Measurements from ENCODE around the gene GUCY2D.
A peak's percentile ranks its signal among the peaks of the same experiment; 100 is the strongest.
"Not testable (repeated sequence)": the region's sequence is repeated elsewhere in the genome, so short reads cannot be mapped to it uniquely, and the experiment has no call there.

Gene GUCY2D

DNA sequence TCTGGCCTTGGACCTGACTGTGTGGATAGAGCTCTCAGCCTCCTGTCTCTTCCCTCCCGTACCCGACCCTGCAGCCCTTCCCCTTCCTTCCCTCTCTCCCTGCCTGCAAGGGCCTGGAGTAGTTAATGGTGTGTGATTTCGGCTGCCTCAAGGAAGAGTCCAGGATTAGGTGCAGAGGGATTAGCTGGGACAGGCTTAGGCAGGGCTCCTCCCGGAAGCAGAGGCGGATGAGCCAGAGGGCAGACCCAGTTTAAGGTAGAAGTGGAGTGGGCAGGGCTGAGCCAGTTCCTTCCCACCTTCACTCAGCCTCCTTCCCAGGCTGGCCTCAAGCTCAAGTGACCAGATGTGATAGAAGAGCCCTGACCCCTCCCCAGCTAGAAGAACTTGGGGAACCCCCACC, 16.8 kb downstream of the GUCY2D start:
- no peak for DNase-seq

DNA sequence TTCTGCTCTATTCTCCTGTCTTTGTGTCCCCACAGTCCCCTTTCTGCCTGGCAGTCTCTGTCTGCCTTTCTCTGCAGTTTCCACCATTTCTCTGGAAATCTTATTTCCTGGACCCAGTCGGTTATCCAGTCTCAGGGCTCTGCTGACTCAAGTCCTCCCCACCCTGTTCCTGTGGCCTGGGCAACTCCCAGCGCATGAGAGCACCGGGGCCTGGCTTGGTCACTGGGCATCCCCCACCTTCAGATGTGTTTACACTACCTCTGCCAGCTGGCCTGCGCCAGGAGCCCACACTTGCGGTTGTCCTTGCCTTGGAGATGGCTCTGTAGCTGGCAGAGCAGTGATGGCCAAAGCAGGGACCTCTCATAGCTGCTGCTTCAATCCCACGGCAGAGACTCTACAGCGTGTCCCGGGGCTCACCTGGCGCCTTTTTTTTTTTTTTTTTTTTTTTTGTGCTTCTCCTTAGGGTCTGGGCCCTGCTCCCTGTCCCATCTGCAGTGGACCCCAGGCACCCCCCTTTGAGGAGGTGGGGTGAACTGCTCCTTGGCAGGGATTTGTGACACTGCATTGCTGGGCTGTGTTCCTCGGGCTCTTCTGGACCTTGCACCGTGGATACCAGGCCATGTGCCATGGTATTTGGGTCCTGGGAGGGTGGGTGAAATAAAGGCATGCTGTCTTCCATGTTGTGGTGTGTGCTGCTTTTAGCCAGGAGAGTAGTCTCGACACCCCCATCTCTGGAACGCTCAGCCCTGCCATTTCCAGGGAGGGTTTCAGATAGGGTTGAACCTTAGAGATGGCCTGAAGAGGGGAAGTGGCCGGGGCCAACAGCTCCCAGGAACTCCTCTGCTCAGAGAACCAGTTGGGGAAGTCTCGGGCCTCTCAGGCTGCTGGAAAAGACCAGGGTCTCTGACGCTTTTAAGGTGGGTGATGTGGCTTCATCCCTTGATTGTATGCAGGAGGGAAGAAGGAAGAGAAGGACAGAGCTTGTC, 17.5 kb downstream of the GUCY2D start:
- no peak for DNase-seq

DNA sequence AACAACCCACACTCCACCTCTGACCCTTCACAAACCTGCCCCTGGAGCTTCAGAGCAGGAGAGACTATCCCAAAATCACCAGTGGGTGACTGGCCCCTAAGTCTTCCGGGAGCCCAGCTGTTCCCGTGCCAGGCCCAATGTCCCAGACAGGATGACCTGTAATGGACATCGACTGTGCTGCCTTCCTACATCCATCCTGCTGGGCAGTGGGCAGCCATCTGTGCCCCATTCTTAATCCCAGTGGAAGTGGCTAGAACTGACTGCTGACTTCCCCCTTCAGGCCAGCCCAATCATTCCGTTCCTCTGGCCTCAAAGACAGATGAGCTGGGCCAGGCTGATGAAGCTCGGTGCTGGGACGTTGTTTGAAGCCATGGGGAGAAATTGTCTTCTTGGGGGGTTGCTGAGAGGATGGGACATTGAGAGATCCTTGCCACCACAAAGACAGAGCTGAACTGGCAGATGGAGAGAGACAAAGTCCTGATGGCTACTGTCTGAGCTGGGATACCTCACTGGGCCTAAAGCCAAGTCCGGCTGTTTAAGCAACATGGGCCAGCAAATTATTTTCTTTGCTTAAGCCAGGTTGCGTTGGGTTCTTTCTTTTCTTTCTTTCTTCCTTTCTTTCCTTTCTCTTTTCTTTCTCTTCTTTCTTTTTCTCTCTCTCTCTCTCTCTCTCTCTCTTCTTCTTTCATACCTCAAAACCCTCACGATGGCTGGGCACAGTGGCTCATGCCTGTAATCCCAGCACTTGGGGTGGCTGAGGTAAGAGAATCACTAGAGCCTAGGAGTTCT, 18.6 kb downstream of the GUCY2D start:
- no peak for DNase-seq

DNA sequence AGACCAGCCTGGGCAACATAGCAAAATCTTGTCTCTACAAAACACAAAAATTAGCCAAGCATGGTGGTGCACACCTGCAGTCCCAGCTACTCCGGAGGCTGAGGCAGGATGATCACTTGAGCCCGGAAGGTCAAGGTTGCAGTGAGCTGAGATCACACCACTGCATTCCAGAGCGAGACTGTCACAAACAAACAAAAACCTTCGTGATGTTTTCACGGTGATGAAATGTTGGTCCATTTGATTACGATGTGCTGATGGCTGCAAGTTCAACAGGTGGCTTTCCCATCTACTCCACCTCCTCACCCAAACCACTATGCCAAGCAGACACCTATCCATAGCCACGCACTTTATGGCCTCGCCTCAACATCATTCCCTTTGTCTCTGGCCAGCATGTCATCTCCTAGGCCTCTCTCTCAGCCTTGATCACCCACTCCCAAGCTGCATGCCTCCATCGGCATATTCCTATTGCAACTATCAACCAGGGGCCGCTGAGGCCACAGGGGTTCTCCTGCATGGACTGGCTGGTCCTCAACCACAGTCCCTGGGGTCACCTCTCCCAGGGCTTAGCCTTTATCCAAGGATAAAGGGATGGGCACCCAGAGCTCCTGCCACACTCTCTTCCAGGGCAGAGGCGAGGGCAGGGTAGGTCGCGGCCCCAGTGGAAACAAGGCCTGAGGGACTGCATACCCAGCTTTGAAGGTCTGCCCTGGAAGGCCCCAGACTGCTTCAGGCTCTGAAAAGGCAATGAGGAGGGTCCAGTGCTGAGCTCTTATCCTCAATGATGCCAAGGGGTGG, 19.3 kb downstream of the GUCY2D start:
- no peak for DNase-seq

DNA sequence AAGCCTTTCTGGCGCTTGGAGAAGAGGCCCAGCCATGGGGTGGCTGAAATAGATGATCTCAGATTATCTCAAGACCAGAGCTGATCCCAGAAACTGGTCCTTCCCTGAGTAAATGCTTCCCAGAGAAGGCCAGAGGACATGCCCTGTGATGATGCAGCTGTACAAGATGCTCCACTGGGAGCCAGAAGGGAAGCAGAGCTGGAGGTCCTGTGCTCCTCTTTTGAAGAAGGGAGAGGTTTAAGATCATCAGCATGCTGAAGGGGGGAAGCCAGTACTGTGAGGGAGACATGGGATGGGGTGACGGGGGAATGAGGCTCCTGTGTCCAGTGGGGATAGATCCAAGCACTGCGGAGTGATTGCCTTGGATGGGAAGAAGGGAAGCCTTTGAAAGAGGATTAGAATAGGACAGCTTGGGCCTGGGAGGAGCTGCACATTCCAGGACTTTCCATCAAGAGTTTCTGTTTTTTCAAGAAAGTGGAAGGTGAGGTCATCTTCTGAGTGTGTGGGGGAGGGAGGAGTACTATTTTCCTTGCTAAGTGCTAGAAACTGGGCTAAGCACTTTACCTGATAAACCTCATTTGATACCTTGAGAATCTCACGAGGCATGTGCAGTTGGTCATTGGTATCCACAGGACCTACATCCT, 20.1 kb downstream of the GUCY2D start:
- no peak for DNase-seq

DNA sequence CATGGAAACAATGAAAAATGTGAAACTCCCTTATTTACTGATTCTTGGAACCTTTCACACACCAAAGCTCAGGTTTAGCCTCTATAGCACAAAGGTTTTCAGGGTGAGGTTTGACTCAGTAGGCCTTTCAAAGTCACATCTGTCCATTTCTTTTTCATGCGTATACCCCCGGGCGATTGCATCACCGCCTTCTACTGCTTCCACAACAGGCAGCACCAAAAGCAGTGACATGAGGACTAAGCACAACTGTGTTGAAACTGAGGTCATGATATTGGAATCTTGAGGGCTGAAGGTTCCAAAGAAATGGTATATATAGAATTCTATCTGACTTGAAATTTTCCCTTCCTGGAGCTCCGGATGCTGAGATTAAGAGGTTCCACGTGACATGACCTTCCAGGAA, 21.7 kb downstream of the GUCY2D start:
- not testable (repeated sequence) for DNase-seq

DNA sequence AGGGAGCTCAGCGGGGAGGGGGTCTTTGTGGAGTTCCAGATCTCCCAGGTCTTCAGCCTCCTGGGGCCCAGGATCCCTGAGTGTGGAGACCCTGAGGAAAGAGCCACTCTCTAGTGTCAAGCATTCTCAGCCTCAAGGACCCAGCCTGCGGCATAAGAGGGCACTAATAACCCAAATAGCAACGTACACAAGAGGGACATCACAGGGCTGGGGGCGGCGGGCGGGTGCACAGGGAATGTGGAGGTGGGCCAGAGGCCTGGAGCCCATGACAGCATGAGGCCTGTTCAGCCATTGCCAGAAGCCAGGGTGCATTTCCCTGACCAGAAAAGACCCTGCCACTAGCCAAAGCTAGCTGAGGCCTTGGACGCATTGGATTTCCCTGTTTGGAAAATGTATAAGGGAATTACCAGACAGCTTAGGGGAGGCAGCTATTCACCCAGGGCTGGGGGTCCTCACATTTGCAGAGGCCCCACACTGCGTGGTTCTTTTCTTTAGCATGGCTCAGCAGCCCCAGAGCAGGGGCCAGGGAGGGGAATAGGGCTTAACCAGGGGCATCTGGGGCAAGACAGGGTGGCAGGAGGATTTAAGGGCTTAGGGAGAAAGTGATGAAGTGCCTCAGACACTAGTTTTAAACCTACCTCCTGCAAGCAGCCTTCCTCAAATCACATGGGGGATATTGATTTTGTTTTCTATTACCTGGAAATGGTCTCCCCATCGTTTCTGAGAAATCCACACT, 22.9 kb downstream of the GUCY2D start:
- DNase-seq = no peak

DNA sequence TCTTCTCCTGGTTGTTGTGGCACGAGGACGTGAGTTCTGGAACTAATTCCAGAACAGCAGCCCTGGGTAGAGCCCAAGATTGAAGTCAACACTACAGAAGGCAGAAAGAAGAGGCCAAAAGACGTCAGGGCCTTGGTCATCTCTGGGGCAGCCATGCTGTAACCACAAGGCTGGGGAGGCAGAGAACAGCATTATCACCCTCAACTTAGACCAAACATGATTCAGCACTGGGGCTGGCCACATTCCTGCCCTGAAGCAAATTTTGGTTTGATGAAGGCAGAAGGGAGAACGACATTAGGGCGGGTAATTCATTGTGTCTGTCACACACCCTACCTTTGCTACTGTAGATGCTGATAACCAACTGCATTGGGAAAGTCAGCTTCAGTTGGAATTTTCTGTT, 26.7 kb downstream of the GUCY2D start:
- DNase-seq = no peak

DNA sequence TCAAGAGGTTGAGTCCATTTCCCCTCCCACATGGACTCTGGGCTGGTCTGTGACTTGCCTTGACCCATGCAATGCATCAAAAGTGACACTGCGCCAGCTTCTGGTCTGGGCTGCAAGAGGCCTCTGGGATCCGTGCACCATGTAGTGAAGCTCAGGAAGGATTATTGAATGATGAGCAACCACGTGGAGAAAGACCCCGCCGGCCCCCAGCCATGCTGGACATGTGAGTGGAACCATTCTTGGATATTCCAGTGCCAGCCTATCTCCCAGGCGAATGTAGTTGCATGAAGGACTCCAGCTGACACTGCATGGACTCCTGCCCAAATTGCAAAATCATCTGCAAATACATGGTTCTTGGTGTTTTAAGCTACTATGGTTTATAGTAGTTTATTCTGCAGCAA, 28.8 kb downstream of the GUCY2D start:
- DNase-seq = no peak

DNA sequence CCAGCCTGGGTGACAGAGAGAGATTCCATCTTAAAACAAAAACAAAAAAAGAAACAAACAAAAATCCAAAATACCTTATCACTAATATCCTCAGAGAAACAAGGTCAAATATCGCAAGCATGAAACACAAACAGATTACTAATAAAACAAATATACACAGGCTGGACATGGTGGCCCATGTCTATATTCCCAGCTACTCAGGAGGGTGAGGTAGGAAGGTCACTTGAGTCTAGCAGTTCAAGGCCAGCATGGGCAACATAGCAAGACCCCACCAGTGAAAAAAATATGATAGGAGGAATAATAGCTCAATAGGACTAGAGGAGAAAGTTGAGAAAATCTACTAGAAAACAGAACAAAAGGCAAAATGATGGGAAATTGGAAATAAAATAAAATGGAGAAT, 29.5 kb downstream of the GUCY2D start:
- DNase-seq = no peak

DNA sequence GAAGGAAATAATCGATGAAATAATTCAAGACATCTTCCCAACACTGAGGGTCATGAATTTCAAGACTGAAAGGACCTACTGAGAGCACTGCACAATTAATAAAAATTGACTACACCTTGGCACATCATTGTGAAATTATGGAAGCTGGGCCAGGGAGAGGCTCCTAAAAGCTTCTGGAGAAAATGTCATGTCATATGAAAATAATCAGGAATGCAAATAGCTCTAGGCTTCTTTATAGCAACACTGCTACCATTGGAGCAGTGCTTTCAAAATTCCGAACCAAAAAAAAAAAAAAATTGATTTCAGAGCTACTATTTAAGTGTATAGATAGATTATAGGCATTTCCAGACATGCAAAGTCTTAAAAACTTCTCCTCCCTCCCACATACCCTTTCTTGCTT, 30.0 kb downstream of the GUCY2D start:
- DNase-seq = no peak

DNA sequence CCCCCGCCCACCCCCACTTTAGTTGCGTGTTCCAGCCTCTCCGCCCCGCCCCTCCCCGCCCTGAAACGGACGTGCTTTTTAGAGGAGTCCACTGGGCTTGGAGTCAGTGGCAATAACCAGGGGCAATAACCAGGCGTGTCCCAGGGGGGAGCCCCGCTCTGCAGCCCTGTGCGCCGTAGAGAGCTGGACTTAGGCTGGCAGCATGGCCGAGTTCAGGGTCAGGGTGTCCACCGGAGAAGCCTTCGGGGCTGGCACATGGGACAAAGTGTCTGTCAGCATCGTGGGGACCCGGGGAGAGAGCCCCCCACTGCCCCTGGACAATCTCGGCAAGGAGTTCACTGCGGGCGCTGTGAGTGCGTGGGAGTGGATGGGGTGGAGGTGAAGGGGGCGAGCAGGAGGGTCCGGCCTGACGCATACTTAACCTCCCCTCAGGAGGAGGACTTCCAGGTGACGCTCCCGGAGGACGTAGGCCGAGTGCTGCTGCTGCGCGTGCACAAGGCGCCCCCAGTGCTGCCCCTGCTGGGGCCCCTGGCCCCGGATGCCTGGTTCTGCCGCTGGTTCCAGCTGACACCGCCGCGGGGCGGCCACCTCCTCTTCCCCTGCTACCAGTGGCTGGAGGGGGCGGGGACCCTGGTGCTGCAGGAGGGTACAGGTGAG, 36.7 kb downstream of the GUCY2D start, which contains the start of gene ALOX15B:
TSS of gene ALOX15B (plus strand) at position 106 of the 657 bp plus-strand sequence. CDS start at position 203, 97 bp downstream.
- no peak for DNase-seq

DNA sequence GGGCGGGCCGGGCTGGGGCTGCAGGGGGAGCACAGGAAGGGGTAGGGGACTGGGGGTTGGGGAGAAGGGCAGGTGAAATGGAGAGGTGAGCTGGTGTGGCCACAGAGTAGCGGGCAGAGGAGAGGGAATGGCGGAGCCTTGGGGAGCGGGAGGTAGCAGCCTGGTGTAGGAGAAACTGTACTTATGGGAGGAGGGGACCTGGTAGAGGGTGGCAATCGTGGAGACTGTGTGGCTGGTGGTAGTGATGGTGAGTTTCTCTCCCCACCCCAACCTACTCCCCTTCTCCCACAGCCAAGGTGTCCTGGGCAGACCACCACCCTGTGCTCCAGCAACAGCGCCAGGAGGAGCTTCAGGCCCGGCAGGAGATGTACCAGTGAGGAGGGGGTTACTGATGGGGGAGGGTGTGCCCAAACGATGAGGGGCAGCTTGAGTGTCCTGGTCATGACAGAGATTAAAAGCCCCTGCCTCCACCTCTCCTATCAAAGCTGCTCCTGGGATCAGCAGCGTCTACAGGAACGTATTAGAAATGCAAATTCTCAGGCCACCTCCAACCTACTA, 37.3 kb downstream of the GUCY2D start:
- no peak for DNase-seq

DNA sequence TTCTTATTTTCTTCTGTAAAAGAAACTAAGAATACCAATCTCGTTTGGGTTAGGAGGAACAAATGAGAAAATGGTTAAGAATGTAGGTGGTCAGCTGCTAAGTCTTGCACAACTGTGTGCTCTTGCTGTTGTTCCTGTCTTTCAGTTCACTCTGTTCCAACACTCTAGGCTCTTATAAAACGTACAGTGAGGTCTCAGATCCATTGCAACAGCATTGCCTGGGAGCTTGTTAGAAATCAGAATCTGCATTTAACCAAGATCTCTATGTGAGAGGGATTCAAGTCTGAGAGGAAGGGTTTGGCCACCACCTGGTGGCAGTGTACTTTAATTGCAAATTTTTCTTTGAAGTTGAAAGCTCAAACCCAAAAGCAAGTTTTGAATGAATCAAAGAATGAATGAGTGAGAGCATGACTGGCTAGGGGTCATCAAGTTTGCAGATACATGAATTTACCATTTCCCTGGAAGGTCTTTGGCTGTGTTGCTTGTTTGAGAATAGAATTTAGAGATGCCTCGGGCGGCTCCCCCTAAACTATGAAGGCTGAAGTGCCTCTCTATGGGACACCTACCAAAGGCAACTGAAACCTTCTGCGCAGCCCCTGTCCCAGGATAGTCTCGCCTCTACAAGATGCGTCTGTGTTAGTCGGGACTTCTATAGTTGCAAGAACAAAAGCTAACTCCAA, 39.0 kb downstream of the GUCY2D start:
- DNase-seq = peak; percentile 16

DNA sequence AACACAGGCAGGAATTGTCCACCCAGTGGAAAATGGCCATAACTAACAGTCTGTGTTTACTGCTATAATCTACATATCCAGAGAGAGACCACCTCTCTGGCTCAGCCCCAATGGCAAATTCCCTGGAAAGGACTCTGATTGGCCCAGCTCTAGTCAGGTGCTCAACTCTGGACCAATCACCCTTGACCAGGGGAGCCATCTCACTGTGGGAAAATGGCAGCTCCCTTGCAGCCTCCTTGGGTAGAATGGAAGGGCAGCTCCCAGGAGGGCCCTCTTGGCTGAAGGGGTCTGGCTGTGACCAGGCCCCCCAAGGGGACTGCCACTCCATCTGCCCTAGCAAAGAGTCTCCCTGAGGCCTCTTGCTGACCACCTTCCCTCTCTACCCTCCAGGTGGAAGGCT, 39.6 kb downstream of the GUCY2D start:
- DNase-seq = no peak

DNA sequence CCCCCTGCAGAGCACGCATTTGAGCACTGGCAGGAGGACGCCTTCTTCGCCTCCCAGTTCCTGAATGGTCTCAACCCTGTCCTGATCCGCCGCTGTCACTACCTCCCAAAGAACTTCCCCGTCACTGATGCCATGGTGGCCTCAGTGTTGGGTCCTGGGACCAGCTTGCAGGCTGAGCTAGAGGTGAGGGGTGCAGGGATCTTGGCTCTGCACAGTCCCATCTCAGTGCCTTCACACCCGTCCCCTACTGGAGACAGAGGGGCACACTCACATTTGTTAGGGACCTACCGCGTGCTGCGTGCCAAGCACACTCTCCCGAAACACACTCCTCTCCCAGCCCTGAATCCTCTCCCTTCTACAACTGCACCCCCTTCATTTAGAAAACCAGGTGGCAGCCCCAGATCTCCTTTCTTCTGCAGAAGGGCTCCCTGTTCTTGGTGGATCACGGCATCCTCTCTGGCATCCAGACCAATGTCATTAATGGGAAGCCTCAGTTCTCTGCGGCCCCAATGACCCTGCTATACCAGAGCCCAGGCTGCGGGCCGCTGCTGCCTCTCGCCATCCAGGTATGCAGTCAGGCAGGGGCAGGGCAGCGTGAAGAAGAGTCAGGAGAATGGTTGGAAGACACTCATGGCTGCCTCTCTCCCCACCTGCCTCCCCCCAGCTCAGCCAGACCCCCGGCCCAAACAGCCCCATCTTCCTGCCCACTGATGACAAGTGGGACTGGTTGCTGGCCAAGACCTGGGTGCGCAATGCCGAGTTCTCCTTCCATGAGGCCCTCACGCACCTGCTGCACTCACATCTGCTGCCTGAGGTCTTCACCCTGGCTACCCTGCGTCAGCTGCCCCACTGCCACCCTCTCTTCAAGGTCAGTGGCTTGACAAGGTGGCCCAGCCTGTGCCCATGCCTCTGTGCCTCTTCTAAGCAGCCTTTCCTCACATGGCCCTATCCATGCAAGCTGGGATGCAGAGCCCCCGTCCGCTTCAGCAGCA, 42.7 kb downstream of the GUCY2D start:
- no peak for DNase-seq

DNA sequence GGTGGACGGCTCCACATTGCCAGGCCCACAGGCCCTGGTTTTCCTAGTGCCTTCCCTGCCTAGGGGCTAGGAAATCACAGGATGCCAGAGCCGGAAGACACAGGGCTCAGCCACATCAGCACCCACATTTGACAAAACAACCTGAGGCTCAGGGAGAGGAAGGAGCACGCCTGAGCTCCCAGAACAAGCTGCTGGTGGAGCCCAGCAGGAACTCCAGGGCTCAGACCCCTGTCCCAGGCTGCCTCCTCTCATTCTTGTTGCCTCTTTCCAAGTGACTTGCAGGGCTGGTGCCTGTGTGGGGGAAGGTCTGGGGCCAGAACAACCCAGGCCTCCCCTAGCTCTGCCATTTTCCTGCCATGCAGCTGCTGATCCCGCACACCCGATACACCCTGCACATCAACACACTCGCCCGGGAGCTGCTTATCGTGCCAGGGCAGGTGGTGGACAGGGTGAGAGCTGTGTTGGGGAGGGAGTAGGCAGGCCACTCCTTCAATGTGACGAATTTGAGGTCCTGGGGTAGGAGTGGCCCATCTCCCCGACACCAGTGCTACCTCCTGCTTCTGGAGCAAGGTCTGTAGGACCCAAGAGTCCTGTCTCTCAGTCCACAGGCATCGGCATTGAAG, 44.0 kb downstream of the GUCY2D start:
- no peak for DNase-seq

All from GF-D8 (cell line).